Retinal pigment epithelial cell (primary cell): ENCODE results near the gene GPR162.
A peak's percentile ranks its signal among the peaks of the same experiment; 100 is the strongest.
"Not testable (repeated sequence)": the region's sequence is repeated elsewhere in the genome, so short reads cannot be mapped to it uniquely, and the experiment has no call there.

Experiments
- DNase-seq: peaks from one replicate; pipeline ENCODE4 v3.0.0-alpha.2; 2010; ENCODE audit warnings: low read depth
- H3K4me3 ChIP-seq: 2 replicates; pipeline ENCODE4 v1.5.1; 2011; ENCODE audit warnings: mild to moderate bottlenecking, low read length, control low read depth, moderate library complexity
- CTCF ChIP-seq: conservative IDR thresholded peaks from 2 replicates; pipeline ENCODE4 v1.5.1; 2011; ENCODE audit warnings: low read depth, low read length, control low read depth, inconsistent platforms

Gene GPR162

GRCh38 chr12:6866163-6866919, 44.7 kb downstream of the GPR162 start:
- no peak for DNase-seq
- no peak for TF ChIP-seq CTCF
- H3K4me3 ChIP-seq: peak overlapping the region; percentile 94

GRCh38 chr12:6866920-6867412, 45.3 kb downstream of the GPR162 start:
- DNase-seq: no peak
- H3K4me3 ChIP-seq: peak overlapping the region; percentile 94
- TF ChIP-seq CTCF: no peak

- H3K4me3 ChIP-seq: peak within 1 kb of the TSS; percentile 94
- DNase-seq: no peak
- no peak for TF ChIP-seq CTCF
These were observed 46.0 kb downstream of the GPR162 start, which contains the start of gene TPI1 for GRCh38 chr12:6867413-6868210. Gene TPI1 (plus strand): TSS chr12:6867531. CDS start chr12:6867567, 36 bp downstream.

- TF ChIP-seq CTCF: peak; percentile 48
- DNase-seq: no peak
- peak overlapping the region; percentile 94 for H3K4me3 ChIP-seq
These were observed 46.8 kb downstream of the GPR162 start for GRCh38 chr12:6868211-6869048.

GRCh38 chr12:6869049-6870021, 47.7 kb downstream of the GPR162 start:
- TF ChIP-seq CTCF: peak; percentile 93
- H3K4me3 ChIP-seq: peak overlapping the region; percentile 94
- DNase-seq: no peak

GRCh38 chr12:6870304-6870703, 48.7 kb downstream of the GPR162 start:
- DNase-seq, H3K4me3 ChIP-seq: not testable (repeated sequence)
